IPS DF 6.9 (cell line): ENCODE measurements around the gene GTF2F2.

Experiments
- DNase-seq: peaks from one replicate; pipeline ENCODE4 v3.0.0-alpha.2; 2013; ENCODE audit warnings: low read depth, low spot score
- H3K27ac ChIP-seq: one replicate; pipeline ENCODE4 v1.5.1; 2013; ENCODE audit warnings: low read length, control low read depth
- H3K27me3 ChIP-seq: 2 replicates; pipeline ENCODE4 v1.6.1; 2013; ENCODE audit warnings: mild to moderate bottlenecking, low read length; ENCODE audit not compliant: control insufficient read depth, insufficient read depth
- H3K36me3 ChIP-seq: 2 replicates; pipeline ENCODE4 v1.6.1; 2013; ENCODE audit warnings: low read length; ENCODE audit not compliant: control insufficient read depth, insufficient read depth
- H3K4me1 ChIP-seq: 2 replicates; pipeline ENCODE4 v1.6.1; 2013; ENCODE audit warnings: low read length; ENCODE audit not compliant: control insufficient read depth, insufficient read depth
- H3K4me3 ChIP-seq: 2 replicates; pipeline ENCODE4 v1.5.1; 2013; ENCODE audit warnings: mild to moderate bottlenecking, low read length
- H3K9me3 ChIP-seq: 2 replicates; pipeline ENCODE4 v1.6.1; 2013; ENCODE audit warnings: low read length, inconsistent platforms; ENCODE audit not compliant: control insufficient read depth, insufficient read depth
- WGBS: extraction: QIAGEN DNeasy Blood & Tissue Kit; methylation state at CpG from one replicate; pipeline ENCODE4 v1.1.7; 2013; ENCODE audit warnings: mixed read lengths, missing lambda C conversion rate; ENCODE audit not compliant: insufficient read length, insufficient coverage; 5-methylcytosine and 5-hydroxymethylcytosine counted together

GTF2F2 gene

GRCh38 chr13:45156565-45157361 is 36.5 kb downstream of the GTF2F2 start:
- no peaks in the 10 kb centered on the region for H3K36me3 ChIP-seq
- no peak overlapping the region for H3K27ac ChIP-seq
- H3K27me3 ChIP-seq, result no peaks in the 10 kb centered on the region
- no peak for DNase-seq
- no peaks in the 10 kb centered on the region for H3K4me1 ChIP-seq
- H3K4me3 ChIP-seq, result no peak overlapping the region
- no CpG with 5 or more reads among the region's 7 CpGs for WGBS
- H3K9me3 ChIP-seq, result no peaks in the 10 kb centered on the region

GRCh38 chr13:45162194-45162593 is 41.9 kb downstream of the GTF2F2 start:
- DNase-seq, result no peak
- Histone ChIP-seq H3K27me3 (no peaks in the 10 kb centered on the region), H3K36me3 (no peaks in the 10 kb centered on the region), H3K4me3 (no peak overlapping the region), H3K9me3 (no peaks in the 10 kb centered on the region), H3K27ac (no peak overlapping the region), H3K4me1 (no peaks in the 10 kb centered on the region)
- no CpG with 5 or more reads among the region's 1 CpG for WGBS

DNA sequence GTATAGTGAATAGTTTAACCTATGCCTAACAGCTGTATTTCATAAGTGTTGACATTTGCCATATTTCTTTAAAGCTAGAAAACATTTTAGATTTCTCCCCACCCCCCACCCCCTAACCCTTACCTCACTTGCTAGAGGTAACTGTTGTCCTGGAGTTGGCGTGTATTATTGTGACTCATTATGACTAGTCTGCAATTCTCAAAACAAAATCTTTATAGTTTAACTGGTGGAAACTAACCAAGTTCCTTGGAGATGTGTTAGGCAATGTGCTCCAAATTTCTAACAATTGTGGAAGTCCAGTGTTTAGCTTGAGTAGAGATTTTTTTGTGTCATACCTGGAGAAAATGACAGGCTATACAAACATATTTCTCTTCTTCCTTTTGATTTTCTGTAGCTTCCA is 42.5 kb downstream of the GTF2F2 start:
- no CpG with 5 or more reads among the region's 1 CpG for WGBS
- Histone ChIP-seq H3K4me3 (no peak overlapping the region), H3K9me3 (no peaks in the 10 kb centered on the region), H3K36me3 (no peaks in the 10 kb centered on the region), H3K27ac (no peak overlapping the region), H3K27me3 (no peaks in the 10 kb centered on the region), H3K4me1 (no peaks in the 10 kb centered on the region)
- no peak for DNase-seq

- Histone ChIP-seq H3K27me3 (no peaks in the 10 kb centered on the region), H3K4me3 (no peak overlapping the region), H3K9me3 (no peaks in the 10 kb centered on the region), H3K27ac (no peak overlapping the region), H3K4me1 (peaks cover 1% of the 10 kb centered on the region), H3K36me3 (no peaks in the 10 kb centered on the region)
- no peak for DNase-seq
- no CpG with 5 or more reads among the region's 3 CpGs for WGBS
Observed at GRCh38 chr13:45166858-45167257, 46.5 kb downstream of the GTF2F2 start.

DNA sequence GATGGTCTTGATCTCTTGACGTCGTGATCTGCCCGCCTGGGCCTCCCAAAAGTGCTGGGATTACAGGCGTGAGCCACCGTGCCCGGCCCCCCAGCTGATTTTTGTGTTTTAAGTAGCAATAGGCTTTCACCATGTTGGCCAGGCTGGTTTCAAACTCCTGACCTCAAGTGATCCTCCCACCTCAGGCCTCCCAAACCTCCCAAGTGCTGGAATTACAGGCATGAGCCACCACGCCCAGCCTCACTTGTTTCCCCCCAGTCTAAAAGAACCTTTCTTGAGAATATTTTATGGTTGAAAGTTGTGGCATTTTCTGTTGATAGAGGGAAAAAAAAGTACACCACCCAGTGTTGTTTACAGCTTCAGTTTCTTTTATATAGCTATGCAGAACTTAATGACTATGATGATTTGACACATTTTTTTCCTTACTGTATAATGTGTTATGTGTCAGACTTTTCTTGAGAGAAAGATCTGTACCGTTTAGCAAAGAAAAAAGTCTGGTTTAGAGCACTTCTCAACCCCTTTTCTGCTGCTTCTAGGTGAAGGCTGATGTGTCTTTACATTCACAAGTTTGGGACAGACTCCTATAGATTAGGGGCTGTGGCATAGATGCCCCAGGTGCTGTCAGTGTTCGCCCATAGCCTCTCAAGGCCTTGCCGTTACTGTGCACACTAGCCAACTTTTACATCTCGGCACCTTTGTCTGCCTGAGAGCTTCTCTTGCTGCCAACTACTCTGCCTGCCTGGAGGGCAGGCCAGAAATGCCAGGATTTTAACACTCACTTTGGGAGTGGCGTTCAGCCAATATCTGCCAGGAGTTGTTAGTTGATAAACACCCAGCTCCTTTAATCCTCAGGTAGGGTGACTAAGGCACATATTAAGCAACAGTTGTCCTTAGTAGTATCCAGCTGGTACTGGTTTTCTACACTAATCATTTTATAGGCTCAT is 47.6 kb downstream of the GTF2F2 start:
- DNase-seq, result no peak
- no peaks in the 10 kb centered on the region for H3K9me3 ChIP-seq
- H3K27me3 ChIP-seq, result no peaks in the 10 kb centered on the region
- H3K36me3 ChIP-seq, result no peaks in the 10 kb centered on the region
- no peak overlapping the region for H3K4me3 ChIP-seq
- no peak overlapping the region for H3K27ac ChIP-seq
- peaks cover 1% of the 10 kb centered on the region for H3K4me1 ChIP-seq
- WGBS, result no CpG with 5 or more reads among the region's 12 CpGs

GRCh38 chr13:45168555-45168930 is 48.2 kb downstream of the GTF2F2 start:
- Histone ChIP-seq H3K27me3 (no peaks in the 10 kb centered on the region), H3K4me3 (no peak overlapping the region), H3K4me1 (peaks cover 1% of the 10 kb centered on the region), H3K36me3 (no peaks in the 10 kb centered on the region), H3K9me3 (no peaks in the 10 kb centered on the region), H3K27ac (no peak overlapping the region)
- no CpG with 5 or more reads among the region's 2 CpGs for WGBS
- no peak for DNase-seq

- Histone ChIP-seq H3K4me1 (peaks cover 3% of the 10 kb centered on the region), H3K36me3 (no peaks in the 10 kb centered on the region), H3K27ac (no peak overlapping the region), H3K27me3 (no peaks in the 10 kb centered on the region), H3K9me3 (no peaks in the 10 kb centered on the region), H3K4me3 (no peak overlapping the region)
- no peak for DNase-seq
Observed at GRCh38 chr13:45174478-45174877, 54.2 kb downstream of the GTF2F2 start.

GRCh38 chr13:45178349-45179162 is 58.2 kb downstream of the GTF2F2 start:
- H3K4me3 ChIP-seq, result no peak overlapping the region
- H3K36me3 ChIP-seq, result no peaks in the 10 kb centered on the region
- no CpG with 5 or more reads among the region's 3 CpGs for WGBS
- H3K4me1 ChIP-seq, result peaks cover 2% of the 10 kb centered on the region; the same call in 1 of the 2 replicates
- H3K27me3 ChIP-seq, result no peaks in the 10 kb centered on the region
- no peak overlapping the region for H3K27ac ChIP-seq
- DNase-seq, result no peak
- H3K9me3 ChIP-seq, result no peaks in the 10 kb centered on the region

GRCh38 chr13:45179428-45179827 is 59.1 kb downstream of the GTF2F2 start:
- H3K4me3 ChIP-seq, result no peak overlapping the region
- H3K4me1 ChIP-seq, result peaks cover 2% of the 10 kb centered on the region; the same call in 1 of the 2 replicates

GRCh38 chr13:45180303-45180702 is 60.0 kb downstream of the GTF2F2 start:
- DNase-seq, result no peak
- H3K4me1 ChIP-seq, result peaks cover 2% of the 10 kb centered on the region; the same call in 1 of the 2 replicates
- no peaks in the 10 kb centered on the region for H3K36me3 ChIP-seq
- H3K27ac ChIP-seq, result no peak overlapping the region
- no peaks in the 10 kb centered on the region for H3K9me3 ChIP-seq
- H3K27me3 ChIP-seq, result no peaks in the 10 kb centered on the region
- no CpG with 5 or more reads among the region's 3 CpGs for WGBS
- no peak overlapping the region for H3K4me3 ChIP-seq

More at GRCh38 chr13:45179428-45179827, 59.1 kb downstream of the GTF2F2 start:
- Histone ChIP-seq H3K27ac (no peak overlapping the region), H3K27me3 (no peaks in the 10 kb centered on the region), H3K9me3 (no peaks in the 10 kb centered on the region), H3K36me3 (no peaks in the 10 kb centered on the region)
- no peak for DNase-seq
